GM19099 (cell line): ENCODE results near the gene ANKRD10.

Experiments
- POLR2A ChIP-seq: IDR thresholded peaks from 3 replicates; pipeline ENCODE4 v1.6.1; 2011; ENCODE audit warnings: low read depth; ENCODE audit not compliant: insufficient read length; ENCODE audit errors: extremely low read depth

The ANKRD10 gene

GRCh38 chr13:110882972-110883371, 31.9 kb downstream of the ANKRD10 start:
- no peak for TF ChIP-seq POLR2A

- no peak for TF ChIP-seq POLR2A
These were observed 32.8 kb downstream of the ANKRD10 start for GRCh38 chr13:110881839-110882627.

- TF ChIP-seq POLR2A = no peak
These were observed 34.2 kb downstream of the ANKRD10 start for GRCh38 chr13:110880627-110881026.

- TF ChIP-seq POLR2A = no peak
These were observed 35.4 kb downstream of the ANKRD10 start for GRCh38 chr13:110879482-110879881.

GRCh38 chr13:110877737-110878258, 37.1 kb downstream of the ANKRD10 start:
- no peak for TF ChIP-seq POLR2A

- no peak for TF ChIP-seq POLR2A
These were observed 38.3 kb downstream of the ANKRD10 start for GRCh38 chr13:110876609-110877008.

- TF ChIP-seq POLR2A = no peak
These were observed 39.6 kb downstream of the ANKRD10 start for GRCh38 chr13:110875241-110875640.

GRCh38 chr13:110874508-110874960, 40.3 kb downstream of the ANKRD10 start:
- TF ChIP-seq POLR2A = no peak

- TF ChIP-seq POLR2A = no peak
These were observed 41.0 kb downstream of the ANKRD10 start for GRCh38 chr13:110873639-110874507.

- no peak for TF ChIP-seq POLR2A
These were observed 41.9 kb downstream of the ANKRD10 start for GRCh38 chr13:110872768-110873638.

- no peak for TF ChIP-seq POLR2A
These were observed 42.7 kb downstream of the ANKRD10 start for GRCh38 chr13:110872034-110872767.

GRCh38 chr13:110869805-110870706, 44.8 kb downstream of the ANKRD10 start:
- no peak for TF ChIP-seq POLR2A

GRCh38 chr13:110869231-110869804, 45.6 kb downstream of the ANKRD10 start:
- no peak for TF ChIP-seq POLR2A
